Activated naive CD8-positive, alpha-beta T cell treated with anti-CD3 and anti-CD28 coated beads for 36 hours (primary cell): ENCODE measurements around the gene TMEM100. TPM values are rescaled to one million over a fixed set of nuclear protein-coding genes. Genes with fewer than 3 reads are reported as not detected.
A peak's percentile ranks its signal among the peaks of the same experiment; 100 is the strongest.

Experiments
- DNase-seq: peaks from one replicate; pipeline ENCODE4 v3.0.0; 2021
- H3K27ac Mint-ChIP-seq: one replicate; pipeline ENCODE4 v1.8.0; 2022; ENCODE audit warnings: mild to moderate bottlenecking, moderate library complexity, mixed read lengths
- H3K27me3 Mint-ChIP-seq: one replicate; pipeline ENCODE4 v1.8.0; 2022; ENCODE audit warnings: mild to moderate bottlenecking, mixed read lengths
- H3K36me3 Mint-ChIP-seq: one replicate; pipeline ENCODE4 v1.8.0; 2021; ENCODE audit warnings: mild to moderate bottlenecking, mixed read lengths
- H3K4me1 Mint-ChIP-seq: one replicate; pipeline ENCODE4 v1.8.0; 2021; ENCODE audit warnings: mixed read lengths
- H3K4me3 Mint-ChIP-seq: one replicate; pipeline ENCODE4 v1.8.0; 2022; ENCODE audit warnings: mild to moderate bottlenecking, moderate library complexity, mixed read lengths
- H3K9me3 Mint-ChIP-seq: one replicate; pipeline ENCODE4 v1.8.0; 2022; ENCODE audit warnings: mixed read lengths
- total RNA-seq, 2 experiments: library from RNA; stranded (reverse); gene quantifications; one replicate each; pipeline ENCODE4 v1.2.3, GENCODE V29; 2021

Gene TMEM100, protein sequence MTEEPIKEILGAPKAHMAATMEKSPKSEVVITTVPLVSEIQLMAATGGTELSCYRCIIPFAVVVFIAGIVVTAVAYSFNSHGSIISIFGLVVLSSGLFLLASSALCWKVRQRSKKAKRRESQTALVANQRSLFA
- total RNA-seq = not detected

GRCh38 chr17:55722742-55723487, at the start of gene TMEM100:
TMEM100 (minus strand) TSS chr17:55722864; CDS start chr17:55721070, 1,794 bp downstream.
- Mint-ChIP-seq H3K36me3 (no peaks in the 10 kb centered on the region), H3K4me3 (no peak within 1 kb of the TSS), H3K9me3 (no peaks in the 10 kb centered on the region), H3K27me3 (peaks cover 69% of the 10 kb centered on the region), H3K4me1 (peaks cover 8% of the 10 kb centered on the region), H3K27ac (no peak within 1 kb of the TSS)
- no peak for DNase-seq

DNA sequence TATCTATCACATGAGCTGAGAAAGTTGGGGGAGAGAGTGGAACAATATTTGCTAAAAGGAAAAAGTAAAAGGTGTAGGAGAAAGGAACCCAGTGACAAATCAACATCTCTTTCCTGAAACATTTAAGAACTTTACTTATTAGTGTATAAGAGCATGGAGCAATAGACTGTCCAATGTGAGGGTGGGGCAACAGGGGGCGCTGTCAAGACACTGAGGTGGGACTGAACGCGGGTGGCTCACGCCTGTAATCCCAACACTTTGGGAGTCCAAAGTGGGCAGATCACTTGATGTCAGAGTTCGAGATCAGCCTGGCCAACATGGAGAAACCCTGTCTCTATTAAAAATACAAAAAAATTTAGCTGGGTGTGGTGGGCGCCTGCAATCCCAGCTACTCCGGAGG, 49.4 kb upstream of the TMEM100 start:
- Mint-ChIP-seq H3K36me3 (peaks cover 18% of the 10 kb centered on the region), H3K27ac (no peak overlapping the region), H3K9me3 (no peaks in the 10 kb centered on the region), H3K4me1 (no peaks in the 10 kb centered on the region), H3K27me3 (no peaks in the 10 kb centered on the region), H3K4me3 (no peak overlapping the region)
- no peak for DNase-seq

GRCh38 chr17:55770196-55770870, 47.7 kb upstream of the TMEM100 start:
- no peaks in the 10 kb centered on the region for H3K4me1 Mint-ChIP-seq
- no peak for DNase-seq
- no peak overlapping the region for H3K27ac Mint-ChIP-seq
- H3K9me3 Mint-ChIP-seq = no peaks in the 10 kb centered on the region
- H3K4me3 Mint-ChIP-seq = no peak overlapping the region
- peaks cover 12% of the 10 kb centered on the region for H3K36me3 Mint-ChIP-seq
- no peaks in the 10 kb centered on the region for H3K27me3 Mint-ChIP-seq

- no peak overlapping the region for H3K4me3 Mint-ChIP-seq
- H3K4me1 Mint-ChIP-seq = no peaks in the 10 kb centered on the region
- no peak for DNase-seq
- no peaks in the 10 kb centered on the region for H3K27me3 Mint-ChIP-seq
- no peaks in the 10 kb centered on the region for H3K9me3 Mint-ChIP-seq
- peaks cover 13% of the 10 kb centered on the region for H3K36me3 Mint-ChIP-seq
- H3K27ac Mint-ChIP-seq = no peak overlapping the region
These were observed 46.9 kb upstream of the TMEM100 start for GRCh38 chr17:55769625-55770000.

DNA sequence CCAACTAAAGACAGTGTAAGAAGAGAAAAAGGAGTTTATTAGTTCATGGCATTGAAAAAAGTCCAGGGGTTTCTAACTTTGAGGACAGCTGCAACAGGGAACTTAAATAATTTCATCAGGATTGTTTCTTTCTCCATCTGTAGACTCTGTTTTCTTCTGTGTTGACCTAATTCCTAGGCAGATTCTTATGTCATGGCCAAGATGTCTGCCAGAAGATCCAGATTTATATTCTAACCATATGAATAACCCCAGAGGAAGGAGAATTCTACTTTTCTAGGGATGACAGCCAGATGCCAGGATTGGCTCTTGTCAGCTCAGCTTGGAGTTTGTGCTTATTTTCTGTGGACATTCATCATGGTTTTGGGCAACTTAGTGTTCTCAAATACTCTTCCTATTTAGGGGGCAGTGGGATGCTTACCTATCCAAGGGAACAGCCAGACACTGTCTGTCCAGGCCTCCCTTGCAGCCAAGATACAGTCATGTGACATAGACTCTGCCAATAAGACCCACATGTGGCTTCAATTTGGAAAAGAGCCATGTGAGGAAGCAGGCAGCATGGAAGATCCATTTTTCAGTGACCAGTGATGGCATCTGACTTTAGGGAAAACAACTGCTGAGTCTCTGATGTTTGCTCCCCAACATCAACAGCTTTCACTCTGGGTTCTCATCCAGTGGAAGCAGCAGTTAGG, 46.4 kb upstream of the TMEM100 start:
- no peaks in the 10 kb centered on the region for H3K9me3 Mint-ChIP-seq
- peaks cover 13% of the 10 kb centered on the region for H3K36me3 Mint-ChIP-seq
- H3K4me3 Mint-ChIP-seq = no peak overlapping the region

DNA sequence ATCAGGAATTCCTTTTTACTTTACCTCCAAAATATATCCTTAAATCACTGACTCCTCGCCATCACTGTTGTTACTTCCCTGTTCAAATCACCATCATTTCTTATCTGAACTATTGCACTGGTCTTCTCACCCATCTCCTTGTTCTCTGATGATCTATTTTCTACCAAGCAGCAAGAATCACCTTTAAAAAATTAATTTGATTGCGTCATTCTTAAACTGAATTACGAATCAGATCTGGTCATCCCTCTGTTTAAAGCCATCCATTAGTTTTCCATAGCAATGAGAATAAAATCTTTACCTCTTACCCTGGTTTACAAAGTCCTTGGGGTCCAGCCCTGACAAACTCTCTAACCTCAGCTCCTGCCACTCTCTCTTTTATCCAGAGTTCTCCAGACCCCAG, 42.8 kb upstream of the TMEM100 start:
- no peak overlapping the region for H3K4me3 Mint-ChIP-seq
- no peaks in the 10 kb centered on the region for H3K27me3 Mint-ChIP-seq
- H3K27ac Mint-ChIP-seq = no peak overlapping the region
- H3K4me1 Mint-ChIP-seq = peaks cover 2% of the 10 kb centered on the region
- peaks cover 7% of the 10 kb centered on the region for H3K36me3 Mint-ChIP-seq
- DNase-seq = no peak
- no peaks in the 10 kb centered on the region for H3K9me3 Mint-ChIP-seq

More for the DNA sequence above, 46.4 kb upstream of the TMEM100 start:
- Mint-ChIP-seq H3K4me1 (no peaks in the 10 kb centered on the region), H3K27me3 (no peaks in the 10 kb centered on the region), H3K27ac (no peak overlapping the region)
- no peak for DNase-seq

- Mint-ChIP-seq H3K27ac (no peak overlapping the region), H3K27me3 (no peaks in the 10 kb centered on the region), H3K4me3 (no peak overlapping the region), H3K9me3 (no peaks in the 10 kb centered on the region), H3K4me1 (peaks cover 2% of the 10 kb centered on the region), H3K36me3 (peaks cover 7% of the 10 kb centered on the region)
- DNase-seq = no peak
These were observed 41.9 kb upstream of the TMEM100 start for GRCh38 chr17:55764610-55765009.

DNA sequence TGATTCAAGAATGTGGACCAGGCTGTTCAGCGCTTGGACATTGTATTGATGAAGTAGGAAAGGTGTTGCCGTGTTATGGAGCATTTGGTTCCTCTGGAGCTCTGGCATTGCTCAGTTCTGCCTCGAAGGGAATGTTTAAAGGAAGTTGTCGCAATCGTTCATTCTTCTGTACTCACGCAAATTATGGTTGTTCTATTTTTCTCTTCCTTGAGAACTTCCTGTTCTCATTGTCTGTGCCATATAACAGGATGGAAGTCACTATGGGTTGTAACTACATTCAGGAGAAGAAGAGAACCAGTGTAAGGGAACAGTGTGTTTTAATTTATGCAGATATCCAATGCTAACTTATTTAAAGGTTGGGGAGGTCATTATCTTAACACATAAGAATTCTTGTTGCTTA, 41.2 kb upstream of the TMEM100 start:
- Mint-ChIP-seq H3K36me3 (peaks cover 7% of the 10 kb centered on the region), H3K27me3 (no peaks in the 10 kb centered on the region), H3K9me3 (no peaks in the 10 kb centered on the region), H3K4me1 (peaks cover 2% of the 10 kb centered on the region), H3K27ac (no peak overlapping the region), H3K4me3 (no peak overlapping the region)
- DNase-seq = no peak

GRCh38 chr17:55762086-55762858, 39.6 kb upstream of the TMEM100 start:
- Mint-ChIP-seq H3K27me3 (no peaks in the 10 kb centered on the region), H3K36me3 (peaks cover 7% of the 10 kb centered on the region), H3K9me3 (no peaks in the 10 kb centered on the region), H3K4me3 (no peak overlapping the region), H3K27ac (no peak overlapping the region), H3K4me1 (peaks cover 4% of the 10 kb centered on the region)
- no peak for DNase-seq

GRCh38 chr17:55760643-55761355, 38.1 kb upstream of the TMEM100 start:
- Mint-ChIP-seq H3K27ac (no peak overlapping the region), H3K9me3 (no peaks in the 10 kb centered on the region), H3K36me3 (peaks cover 5% of the 10 kb centered on the region), H3K4me3 (no peak overlapping the region), H3K4me1 (peaks cover 4% of the 10 kb centered on the region), H3K27me3 (no peaks in the 10 kb centered on the region)
- no peak for DNase-seq

GRCh38 chr17:55758171-55758570, 35.5 kb upstream of the TMEM100 start:
- Mint-ChIP-seq H3K4me3 (no peak overlapping the region), H3K4me1 (peaks cover 2% of the 10 kb centered on the region), H3K27me3 (no peaks in the 10 kb centered on the region), H3K9me3 (no peaks in the 10 kb centered on the region), H3K36me3 (no peaks in the 10 kb centered on the region), H3K27ac (no peak overlapping the region)
- no peak for DNase-seq

GRCh38 chr17:55757659-55758058, 35.0 kb upstream of the TMEM100 start:
- no peak for DNase-seq
- Mint-ChIP-seq H3K4me3 (no peak overlapping the region), H3K27me3 (no peaks in the 10 kb centered on the region), H3K4me1 (peaks cover 4% of the 10 kb centered on the region), H3K36me3 (no peaks in the 10 kb centered on the region), H3K27ac (no peak overlapping the region), H3K9me3 (no peaks in the 10 kb centered on the region)

GRCh38 chr17:55756689-55757088, 34.0 kb upstream of the TMEM100 start:
- DNase-seq = no peak
- no peaks in the 10 kb centered on the region for H3K27me3 Mint-ChIP-seq
- peaks cover 9% of the 10 kb centered on the region for H3K4me1 Mint-ChIP-seq
- no peak overlapping the region for H3K27ac Mint-ChIP-seq
- H3K4me3 Mint-ChIP-seq = no peak overlapping the region
- no peaks in the 10 kb centered on the region for H3K9me3 Mint-ChIP-seq
- H3K36me3 Mint-ChIP-seq = no peaks in the 10 kb centered on the region

- no peak overlapping the region for H3K27ac Mint-ChIP-seq
- H3K4me3 Mint-ChIP-seq = peak overlapping the region; percentile 79
- H3K9me3 Mint-ChIP-seq = no peaks in the 10 kb centered on the region
- peaks cover 17% of the 10 kb centered on the region for H3K27me3 Mint-ChIP-seq
- H3K36me3 Mint-ChIP-seq = no peaks in the 10 kb centered on the region
- no peak for DNase-seq
- H3K4me1 Mint-ChIP-seq = peaks cover 18% of the 10 kb centered on the region
These were observed 29.1 kb upstream of the TMEM100 start for GRCh38 chr17:55751720-55752250.
